Sigmoid colon (tissue), 7 donors: ENCODE data around the gene NKPD1. TPM values are rescaled to one million over a fixed set of nuclear protein-coding genes. Genes with fewer than 3 reads are reported as not detected.

Source experiments
- DNase-seq: peaks from one replicate; pipeline ENCODE4 v3.0.0-alpha.2; 2019
- H3K27ac ChIP-seq, 4 donors: fragments of 200-600 bp; sonication (generic); one replicate each; pipeline ENCODE4 v1.5.1; 2016 to 2019; ENCODE audit warnings: mild to moderate bottlenecking in 1 of 4
- H3K27me3 ChIP-seq, 3 donors: fragments of 200-600 bp; sonication (generic); one replicate each; pipeline ENCODE4 v1.5.1; 2019; ENCODE audit warnings: mild to moderate bottlenecking in 1 of 3
- H3K36me3 ChIP-seq, 4 donors: fragments of 200-600 bp; sonication (generic); one replicate each; pipeline ENCODE4 v1.5.1; 2016 to 2019
- H3K4me1 ChIP-seq, 4 donors: fragments of 200-600 bp; sonication (generic); one replicate each; pipeline ENCODE4 v1.5.1; 2017 to 2019
- H3K4me3 ChIP-seq, 4 donors: fragments of 200-600 bp; sonication (generic); one replicate each; pipeline ENCODE4 v1.5.1; 2017 to 2019; ENCODE audit warnings: mild to moderate bottlenecking in 2 of 4, moderate library complexity in 1 of 4
- H3K9me3 ChIP-seq, 4 donors: fragments of 200-600 bp in 3 of 4; sonication (generic) in 3 of 4; one replicate each; pipeline versions ENCODE4 v1.5.1 to v1.6.1; 2013 to 2019
- CTCF ChIP-seq, 4 experiments: fragments of 450-650 bp in 3 of 4; fragments of 200-600 bp in 1 of 4; IDR thresholded peaks; one replicate each; pipeline ENCODE4 v1.5.1; 2016 to 2019; ENCODE audit warnings: antibody characterized with exemption in 4 of 4, mild to moderate bottlenecking in 3 of 4, moderate library complexity in 2 of 4
- EP300 ChIP-seq, 4 donors: sonication (generic); formaldehyde crosslinking; IDR thresholded peaks; one replicate each; pipeline ENCODE4 v1.6.1; 2017; ENCODE audit warnings: antibody characterized with exemption in 4 of 4
- POLR2A ChIP-seq, 2 donors: fragments of 450-650 bp; IDR thresholded peaks; one replicate each; pipeline ENCODE4 v1.6.1; 2016; ENCODE audit warnings: antibody characterized with exemption in 2 of 2, mild to moderate bottlenecking in 2 of 2, moderate library complexity in 2 of 2
- POLR2AphosphoS5 ChIP-seq, 4 donors: sonication (generic); formaldehyde crosslinking; IDR thresholded peaks; one replicate each; pipeline ENCODE4 v1.6.1; 2017; ENCODE audit warnings: antibody characterized with exemption in 4 of 4
- WGBS, 2 donors: extraction: QIAGEN DNeasy Blood & Tissue Kit; methylation state at CpG; one replicate each; pipeline ENCODE4 v1.1.7; 2013; 5-methylcytosine and 5-hydroxymethylcytosine counted together
- intact Hi-C: fragments of 100-400 bp; cut with DNase I; formaldehyde crosslinking; loops from one replicate; pipeline ENCODE4 v1.15.1; 2023
- polyA plus RNA-seq, 3 donors: library from polyadenylated mRNA; stranded (reverse); fragments of 200-250 nt; gene quantifications; one replicate each; pipeline ENCODE4 v1.2.3, GENCODE V29; 2013
- total RNA-seq, 4 donors: library from RNA; depleted of rRNA; stranded (reverse); fragments of >200 nt; gene quantifications; one replicate each; pipeline ENCODE4 v1.1.0, GENCODE V29; 2016
- donor health status: healthy with polysubstance abuse.
- donor health status: Bipolar disorder and iron deficiency.
- donor health status: healthy.

Gene NKPD1
- total and polyA plus RNA-seq, 7 donors, result 0.12 to 0.83 TPM; not detected in 5

GRCh38 chr19:45118106-45118505, 42.7 kb downstream of the NKPD1 start:
- intact Hi-C loops, result no loop called here
- Histone ChIP-seq H3K36me3 (no peaks in the 10 kb centered on the region), H3K4me3 (no peak overlapping the region), H3K27me3 (no peaks in the 10 kb centered on the region), H3K4me1 (peaks cover 0 to 24% (median 14%) of the 10 kb centered on the region in 4 donors), H3K27ac (no peak overlapping the region), H3K9me3 (no peaks in the 10 kb centered on the region)
- no peak for DNase-seq
- 51 to 68% methylated on average over 5 of the region's 5 CpGs for WGBS, 2 donors
- TF ChIP-seq POLR2AphosphoS5 (IDR thresholded peaks at IDR 0.05), result no peak
- TF ChIP-seq CTCF (IDR thresholded peaks at IDR 0.05), result no peak
- no peak for TF ChIP-seq POLR2A (IDR thresholded peaks at IDR 0.05)
- no peak for TF ChIP-seq EP300 (IDR thresholded peaks at IDR 0.05)

GRCh38 chr19:45117671-45118070, 43.1 kb downstream of the NKPD1 start:
- Histone ChIP-seq H3K4me1 (peaks cover 0 to 24% (median 14%) of the 10 kb centered on the region in 4 donors), H3K27me3 (no peaks in the 10 kb centered on the region), H3K36me3 (no peaks in the 10 kb centered on the region), H3K9me3 (no peaks in the 10 kb centered on the region), H3K4me3 (no peak overlapping the region), H3K27ac (no peak overlapping the region)
- intact Hi-C loops, result no loop called here
- no peak for DNase-seq
- TF ChIP-seq POLR2AphosphoS5 (IDR thresholded peaks at IDR 0.05) (no peak), EP300 (IDR thresholded peaks at IDR 0.05) (no peak), POLR2A (IDR thresholded peaks at IDR 0.05) (no peak), CTCF (IDR thresholded peaks at IDR 0.05) (no peak)
- 25 to 64% methylated on average over 12 of the region's 12 CpGs for WGBS, 2 donors

GRCh38 chr19:45117167-45117594, 43.6 kb downstream of the NKPD1 start:
- H3K4me3 ChIP-seq, result no peak overlapping the region
- no peak for TF ChIP-seq POLR2A (IDR thresholded peaks at IDR 0.05)
- no peak for TF ChIP-seq CTCF (IDR thresholded peaks at IDR 0.05)
- no peak for TF ChIP-seq POLR2AphosphoS5 (IDR thresholded peaks at IDR 0.05)
- TF ChIP-seq EP300 (IDR thresholded peaks at IDR 0.05), result no peak
- no peaks in the 10 kb centered on the region for H3K36me3 ChIP-seq
- no peak for DNase-seq
- no peaks in the 10 kb centered on the region for H3K9me3 ChIP-seq
- peaks cover 0 to 24% (median 14%) of the 10 kb centered on the region in 4 donors for H3K4me1 ChIP-seq
- no peak overlapping the region for H3K27ac ChIP-seq
- 30 to 39% methylated on average over 16 of the region's 16 CpGs for WGBS, 2 donors
- intact Hi-C loops, result no loop called here
- no peaks in the 10 kb centered on the region for H3K27me3 ChIP-seq

GRCh38 chr19:45115809-45116615, 44.8 kb downstream of the NKPD1 start:
- H3K27me3 ChIP-seq, result no peaks in the 10 kb centered on the region
- H3K36me3 ChIP-seq, result no peaks in the 10 kb centered on the region
- H3K27ac ChIP-seq, result no peak overlapping the region
- H3K9me3 ChIP-seq, result no peaks in the 10 kb centered on the region
- 86 to 94% methylated on average over 21 of the region's 21 CpGs for WGBS, 2 donors
- TF ChIP-seq POLR2A (IDR thresholded peaks at IDR 0.05) (no peak), EP300 (IDR thresholded peaks at IDR 0.05) (no peak), CTCF (IDR thresholded peaks at IDR 0.05) (no peak), POLR2AphosphoS5 (IDR thresholded peaks at IDR 0.05) (no peak)
- no peak overlapping the region for H3K4me3 ChIP-seq
- DNase-seq, result no peak
- peaks cover 0 to 24% (median 14%) of the 10 kb centered on the region in 4 donors for H3K4me1 ChIP-seq
- intact Hi-C loops, result no loop called here
